Putamen (tissue), 1 donor: Measurements from ENCODE around the gene OSBPL10.
"Not testable (repeated sequence)": the region's sequence is repeated elsewhere in the genome, so short reads cannot be mapped to it uniquely, and the experiment has no call there.

Experiments used
- DNase-seq: peaks from one replicate; pipeline ENCODE4 v3.0.0-alpha.2; 2016; ENCODE audit warnings: low spot score

OSBPL10 gene, protein sequence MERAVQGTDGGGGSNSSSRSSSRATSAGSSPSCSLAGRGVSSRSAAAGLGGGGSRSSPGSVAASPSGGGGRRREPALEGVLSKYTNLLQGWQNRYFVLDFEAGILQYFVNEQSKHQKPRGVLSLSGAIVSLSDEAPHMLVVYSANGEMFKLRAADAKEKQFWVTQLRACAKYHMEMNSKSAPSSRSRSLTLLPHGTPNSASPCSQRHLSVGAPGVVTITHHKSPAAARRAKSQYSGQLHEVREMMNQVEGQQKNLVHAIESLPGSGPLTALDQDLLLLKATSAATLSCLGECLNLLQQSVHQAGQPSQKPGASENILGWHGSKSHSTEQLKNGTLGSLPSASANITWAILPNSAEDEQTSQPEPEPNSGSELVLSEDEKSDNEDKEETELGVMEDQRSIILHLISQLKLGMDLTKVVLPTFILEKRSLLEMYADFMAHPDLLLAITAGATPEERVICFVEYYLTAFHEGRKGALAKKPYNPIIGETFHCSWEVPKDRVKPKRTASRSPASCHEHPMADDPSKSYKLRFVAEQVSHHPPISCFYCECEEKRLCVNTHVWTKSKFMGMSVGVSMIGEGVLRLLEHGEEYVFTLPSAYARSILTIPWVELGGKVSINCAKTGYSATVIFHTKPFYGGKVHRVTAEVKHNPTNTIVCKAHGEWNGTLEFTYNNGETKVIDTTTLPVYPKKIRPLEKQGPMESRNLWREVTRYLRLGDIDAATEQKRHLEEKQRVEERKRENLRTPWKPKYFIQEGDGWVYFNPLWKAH

DNA sequence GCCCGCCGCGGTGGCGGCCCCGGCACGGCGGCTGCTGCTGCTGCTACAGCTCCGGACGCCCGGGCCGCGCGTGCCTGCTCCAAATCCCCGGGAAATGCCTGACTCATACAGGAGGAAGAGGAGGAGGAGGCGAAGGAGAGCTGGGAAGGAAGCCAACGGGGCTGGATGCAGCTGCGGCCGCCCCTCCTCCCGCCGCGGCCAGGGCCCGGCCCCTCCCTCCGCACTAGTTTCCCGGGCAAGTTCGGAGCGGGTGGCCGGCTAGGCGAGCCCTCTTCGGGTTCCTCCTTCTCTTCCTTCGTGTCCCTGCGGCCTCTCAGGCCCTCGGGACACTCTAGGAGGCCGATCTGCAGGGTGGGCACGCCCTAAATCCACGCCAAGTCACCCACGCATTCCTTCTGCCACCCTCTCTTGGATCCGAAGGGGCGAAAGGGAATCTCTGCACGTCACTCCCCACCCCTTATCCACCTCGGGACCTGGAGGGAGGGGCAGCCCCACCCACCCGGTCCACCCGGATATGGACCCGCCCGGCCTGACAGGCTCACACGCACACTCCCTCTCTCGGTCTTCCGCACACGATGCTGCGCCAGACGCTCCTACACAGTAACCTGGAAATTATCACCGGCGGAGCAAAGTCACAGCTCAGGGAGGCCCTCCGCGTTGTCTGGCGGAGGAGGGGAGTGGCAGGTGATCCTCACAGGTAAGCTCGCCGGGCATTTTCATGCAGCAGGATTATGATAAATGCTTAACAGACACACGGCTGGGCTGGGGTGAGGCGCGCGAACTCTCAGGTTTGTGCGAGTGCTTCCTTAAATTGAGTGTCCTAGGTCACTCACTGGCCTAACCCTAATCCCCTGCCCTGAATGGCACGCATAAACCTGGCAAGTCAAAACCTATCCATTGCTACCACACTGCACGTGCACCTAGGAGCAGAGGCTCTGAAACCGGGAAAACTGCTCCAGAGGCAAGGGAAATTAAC lies at the start of gene OSBPL10, which contains the start of gene ZNF860:
TSS of gene OSBPL10 (minus strand) at position 57 of the 976 bp plus-strand sequence. CDS start 83 bp downstream, outside the sequence.
TSS of gene ZNF860 (plus strand) at position 545 of the 976 bp plus-strand sequence. CDS start 7,330 bp downstream, outside the sequence.
- DNase-seq = peak; percentile 70

GRCh38 chr3:32026593-32026992 lies 45.5 kb upstream of the OSBPL10 start:
- no peak for DNase-seq

GRCh38 chr3:32022947-32023346 lies 41.9 kb upstream of the OSBPL10 start:
- no peak for DNase-seq

- no peak for DNase-seq
Observed at GRCh38 chr3:32021748-32022147, 40.7 kb upstream of the OSBPL10 start.

- DNase-seq = no peak
Observed at GRCh38 chr3:32021155-32021554, 40.1 kb upstream of the OSBPL10 start.

DNA sequence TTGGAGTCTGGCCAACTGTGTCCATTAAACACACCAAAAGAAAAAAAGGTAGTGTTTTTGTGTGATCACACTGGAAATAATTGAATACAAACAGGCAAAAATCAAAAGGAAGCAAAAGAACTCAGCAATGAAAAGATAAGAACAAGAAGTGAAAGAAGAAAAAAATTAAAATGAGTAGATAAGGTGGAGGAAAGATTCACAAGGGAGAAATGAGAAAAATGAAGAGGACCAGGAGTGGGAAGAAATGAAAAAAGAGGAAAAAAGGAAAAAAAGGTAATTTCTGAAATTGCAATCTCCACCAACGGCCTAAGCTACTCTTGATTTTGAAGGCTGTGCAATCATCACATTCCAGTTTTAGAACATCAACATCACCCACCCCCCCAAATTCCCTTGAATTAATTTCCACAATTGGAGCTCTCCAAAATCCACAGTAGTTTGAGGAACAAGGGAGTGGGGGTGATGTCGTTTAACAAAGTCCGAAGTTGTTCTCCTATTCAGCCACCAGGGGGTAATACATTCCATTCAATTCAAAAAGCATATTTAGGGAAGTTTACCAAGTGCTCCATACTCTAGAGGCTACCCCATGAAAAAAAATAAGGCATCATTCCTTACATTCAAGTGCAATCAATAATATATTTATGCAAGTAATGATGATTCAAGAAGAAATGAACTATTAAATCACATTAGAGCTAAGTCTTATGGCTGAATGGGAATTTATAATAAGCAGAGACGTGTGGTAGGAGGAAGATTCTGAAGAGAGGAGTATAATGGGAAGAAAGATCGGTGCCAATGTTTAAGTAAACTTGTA lies 37.9 kb upstream of the OSBPL10 start:
- DNase-seq = peak; percentile 29

- DNase-seq = no peak
Observed at GRCh38 chr3:32017286-32017685, 36.2 kb upstream of the OSBPL10 start.

GRCh38 chr3:32015638-32016037 lies 34.6 kb upstream of the OSBPL10 start:
- not testable (repeated sequence) for DNase-seq

DNA sequence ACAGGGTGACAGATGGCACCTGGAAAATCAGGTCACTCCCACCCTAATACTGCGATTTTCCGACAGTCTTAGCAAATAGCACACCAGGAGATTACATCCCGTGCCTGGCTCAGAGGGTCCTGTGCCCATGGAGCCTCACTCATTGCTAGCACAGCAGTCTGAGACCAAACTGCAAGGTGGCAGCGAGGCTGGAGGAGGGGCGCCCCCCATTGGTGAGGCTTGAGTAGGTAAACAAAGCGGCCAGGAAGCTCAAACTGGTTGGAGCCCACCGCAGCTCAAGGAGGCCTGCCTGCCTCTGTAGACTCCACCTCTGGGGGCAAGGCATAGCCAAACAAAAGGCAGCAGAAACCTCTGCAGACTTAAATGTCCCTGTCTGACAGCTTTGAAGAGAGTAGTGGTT lies 29.6 kb upstream of the OSBPL10 start:
- DNase-seq = not testable (repeated sequence)

DNA sequence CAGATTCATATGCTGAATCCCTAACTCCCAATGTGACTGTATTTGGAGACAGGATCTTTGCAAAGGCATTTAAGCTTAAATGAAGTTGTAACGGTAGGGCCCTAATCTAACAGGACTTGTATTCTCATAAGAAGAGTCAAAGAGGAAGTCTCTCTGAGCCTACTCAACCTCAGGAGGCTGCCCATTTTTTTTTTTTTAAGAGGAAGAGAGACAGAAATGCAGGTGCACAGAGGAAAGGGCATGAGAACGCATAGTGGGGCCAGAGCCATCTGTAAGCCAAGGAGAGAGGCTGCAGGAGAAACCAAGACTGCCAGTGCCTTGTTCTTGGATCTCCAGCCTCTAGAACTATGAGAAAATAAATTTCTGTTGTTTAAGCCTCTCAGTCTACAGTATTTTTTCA lies 28.9 kb upstream of the OSBPL10 start:
- DNase-seq = no peak

- DNase-seq = no peak
Observed at GRCh38 chr3:32009101-32009500, 28.0 kb upstream of the OSBPL10 start.

DNA sequence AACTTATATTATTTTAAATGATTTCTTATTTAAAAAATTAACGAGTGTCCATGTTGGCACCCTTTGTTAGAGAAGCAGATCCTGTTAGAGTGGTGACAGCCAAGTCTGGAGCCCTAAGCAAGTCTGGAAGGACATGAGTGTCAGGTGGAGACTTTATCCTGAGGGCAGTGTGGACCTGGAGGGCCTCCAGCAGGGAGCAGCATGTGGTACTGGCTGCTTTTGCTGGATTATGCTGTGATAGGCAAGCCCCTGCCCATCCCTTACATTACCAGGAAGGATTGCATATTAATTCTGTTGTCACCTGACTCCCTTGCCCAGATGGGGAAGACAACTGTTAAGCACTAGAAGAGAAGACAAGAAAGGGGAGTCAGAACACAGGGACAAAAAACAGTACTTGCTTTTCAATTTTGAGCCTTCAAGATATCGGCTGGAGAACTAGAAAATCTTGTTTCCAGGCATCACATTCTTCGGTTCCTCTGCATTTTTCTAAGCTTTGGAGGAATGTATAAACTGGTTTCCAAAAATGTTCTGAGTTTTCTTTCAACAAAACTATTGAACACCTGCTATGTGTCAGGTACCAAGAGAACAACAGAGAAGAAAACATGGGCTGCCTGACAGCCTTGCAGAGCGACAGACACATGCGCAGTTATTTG lies 23.2 kb upstream of the OSBPL10 start:
- no peak for DNase-seq

- no peak for DNase-seq
Observed at GRCh38 chr3:32003380-32003779, 22.3 kb upstream of the OSBPL10 start.

GRCh38 chr3:32002561-32003368 lies 21.7 kb upstream of the OSBPL10 start:
- DNase-seq = no peak

GRCh38 chr3:32000877-32001276 lies 19.8 kb upstream of the OSBPL10 start:
- DNase-seq = no peak

- no peak for DNase-seq
Observed at GRCh38 chr3:31999907-32000439, 18.9 kb upstream of the OSBPL10 start.

DNA sequence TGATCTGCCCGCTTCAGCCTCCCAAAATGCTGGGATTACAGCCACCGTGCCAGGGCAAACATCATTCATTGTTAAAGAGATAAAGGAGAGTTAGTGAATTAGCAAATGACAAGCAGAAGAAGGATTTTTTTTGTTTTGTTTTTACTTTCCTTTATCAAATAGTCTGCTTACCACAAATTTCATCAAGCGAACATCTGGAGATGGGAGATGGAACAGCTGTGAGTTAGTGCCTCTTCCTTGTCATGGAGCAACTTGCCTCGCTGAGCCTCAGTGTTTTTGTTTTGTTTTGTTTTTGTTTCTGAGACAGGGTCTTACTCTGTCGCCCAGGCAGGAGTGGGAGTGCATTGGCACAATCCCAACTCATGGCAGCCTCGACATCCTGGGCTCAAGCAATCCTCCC lies 16.4 kb upstream of the OSBPL10 start:
- DNase-seq = no peak

GRCh38 chr3:31996195-31996594 lies 15.1 kb upstream of the OSBPL10 start:
- DNase-seq = no peak

DNA sequence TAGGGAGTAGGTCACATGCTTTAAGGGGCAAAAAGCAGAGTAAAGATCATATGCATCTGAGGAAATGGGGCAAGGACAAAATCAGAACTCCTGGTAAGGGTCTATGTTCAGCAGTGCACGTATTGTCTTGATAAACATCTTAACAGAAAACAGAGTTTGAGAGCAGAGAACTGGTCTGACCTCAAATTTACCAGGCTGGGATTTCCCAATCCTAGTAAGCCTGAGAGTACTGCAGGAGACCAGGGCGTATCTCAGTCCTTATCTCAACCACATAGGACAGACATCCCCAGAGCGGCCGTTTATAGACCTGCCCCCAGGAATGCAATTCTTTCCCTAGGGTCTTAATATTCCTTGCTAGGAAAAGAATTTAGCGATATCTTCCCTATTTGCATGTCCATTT lies 14.0 kb upstream of the OSBPL10 start:
- not testable (repeated sequence) for DNase-seq
